NCI-H2227 treated with DMSO at 0.1 percent for 48 hours (cell line): ENCODE measurements around the gene ZNF708.
A peak's percentile ranks its signal among the peaks of the same experiment; 100 is the strongest.
"Not testable (repeated sequence)": the region's sequence is repeated elsewhere in the genome, so short reads cannot be mapped to it uniquely, and the experiment has no call there.

Experiments
- DNase-seq: peaks from one replicate; lab custom pipeline; 2025; lab: John Stamatoyannopoulos, UW

ZNF708 gene

DNA sequence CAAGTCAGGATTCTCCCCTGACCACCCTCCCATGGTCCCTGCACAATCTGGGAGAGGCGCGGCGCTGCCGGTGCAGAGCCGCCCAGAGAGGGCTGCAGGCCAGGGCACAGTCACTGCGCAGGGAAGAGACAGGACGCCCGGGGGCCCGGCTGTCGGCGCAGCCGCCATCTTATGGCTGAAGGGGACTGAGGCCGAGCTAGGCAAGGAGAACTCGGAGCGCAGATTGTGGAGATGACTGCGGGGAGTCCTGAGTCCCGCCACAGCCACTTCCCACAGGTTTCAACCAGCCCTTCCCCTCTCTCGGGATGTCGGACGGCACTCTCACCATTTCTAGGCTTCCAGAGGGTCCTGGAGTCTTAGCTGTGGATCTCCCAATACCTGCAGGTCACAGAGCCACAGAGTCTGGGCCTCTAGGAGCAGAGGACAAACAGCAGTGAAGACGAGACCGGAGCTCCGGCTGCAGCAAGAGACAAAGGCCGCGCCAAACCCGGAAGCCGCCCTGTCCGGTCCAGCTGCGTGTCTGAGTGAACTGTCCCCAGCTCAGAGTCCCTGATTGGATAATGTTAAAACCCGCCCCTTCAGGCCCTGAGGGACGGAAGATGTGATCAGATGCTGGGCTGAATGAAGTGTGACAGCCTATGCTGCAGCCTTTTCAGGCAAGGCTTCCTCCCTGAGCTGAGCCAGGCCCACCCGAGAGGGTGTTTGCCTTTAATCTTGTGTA is at the start of gene ZNF708:
Gene ZNF708, minus strand, starts transcription at position 526 of the 721 bp plus-strand sequence. Its CDS starts 198 bp downstream, at position 328.
- DNase-seq, result peak; percentile 78

- no peak for DNase-seq
These were observed 33.1 kb upstream of the ZNF708 start for GRCh38 chr19:21362291-21362690.

GRCh38 chr19:21358768-21359451 is 29.7 kb upstream of the ZNF708 start, which contains the start of gene ZNF738:
Gene ZNF738, plus strand, starts transcription at chr19:21359000. Its CDS starts 141 bp downstream, at chr19:21359141.
- DNase-seq, result peak; percentile 86

DNA sequence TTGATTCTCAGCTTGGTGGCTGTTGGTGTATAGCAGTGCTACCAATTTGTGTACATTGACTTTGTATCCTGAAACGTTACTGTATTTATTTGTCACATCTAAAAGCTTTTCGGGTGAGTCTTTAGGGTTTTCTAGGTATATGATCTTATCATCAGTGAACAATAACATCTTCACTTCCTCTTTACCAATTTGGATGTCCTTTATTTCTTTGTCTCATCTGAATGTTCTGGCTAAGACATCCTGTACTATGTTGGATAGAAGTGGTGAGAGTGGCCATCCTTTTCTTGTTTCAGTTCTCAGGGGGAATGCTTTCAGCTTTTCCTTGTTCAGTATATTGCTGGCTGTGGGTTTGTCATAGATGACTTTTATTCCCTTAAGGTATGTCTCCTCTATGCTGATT is 23.6 kb upstream of the ZNF708 start:
- DNase-seq, result no peak

DNA sequence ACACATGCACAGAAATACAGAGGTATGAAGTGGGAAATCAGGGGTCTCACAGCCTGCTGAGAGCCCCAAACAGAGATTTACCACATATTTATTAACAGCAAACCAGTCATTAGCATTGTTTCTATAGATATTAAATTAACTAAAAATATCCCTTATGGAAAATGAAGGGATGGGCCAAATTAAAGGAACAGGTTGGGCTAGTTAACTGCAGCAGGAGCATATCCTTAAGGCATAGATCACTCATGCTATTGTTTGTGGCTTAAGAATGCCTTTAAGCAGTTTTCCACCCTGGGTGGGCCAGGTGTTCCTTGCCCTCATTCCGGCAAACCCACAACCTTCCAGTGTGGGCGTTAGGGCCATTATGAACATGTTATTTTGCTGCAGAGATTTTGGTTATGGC is 15.6 kb upstream of the ZNF708 start:
- not testable (repeated sequence) for DNase-seq

DNA sequence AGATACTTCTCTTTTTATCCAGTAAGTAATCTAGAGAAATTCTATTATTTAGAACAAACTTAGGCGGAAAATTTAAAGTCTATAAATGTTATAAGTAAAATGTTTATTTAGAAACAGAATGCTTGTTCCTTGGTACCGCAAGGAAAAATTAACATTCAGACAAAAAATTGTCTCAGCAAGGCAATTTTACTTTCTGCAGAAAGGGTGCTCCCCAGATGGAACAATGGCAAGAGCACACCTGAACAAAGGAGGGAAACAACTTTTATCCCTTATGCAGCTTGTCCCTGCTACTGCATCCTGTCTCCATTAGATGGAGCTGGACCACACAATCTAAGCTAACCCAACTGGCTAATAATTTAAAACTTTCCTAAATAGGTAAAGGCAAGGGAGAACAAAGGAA is 6.5 kb upstream of the ZNF708 start:
- DNase-seq, result no peak

GRCh38 chr19:21328406-21328805 is 804 bp downstream of the ZNF708 start:
- no peak for DNase-seq

DNA sequence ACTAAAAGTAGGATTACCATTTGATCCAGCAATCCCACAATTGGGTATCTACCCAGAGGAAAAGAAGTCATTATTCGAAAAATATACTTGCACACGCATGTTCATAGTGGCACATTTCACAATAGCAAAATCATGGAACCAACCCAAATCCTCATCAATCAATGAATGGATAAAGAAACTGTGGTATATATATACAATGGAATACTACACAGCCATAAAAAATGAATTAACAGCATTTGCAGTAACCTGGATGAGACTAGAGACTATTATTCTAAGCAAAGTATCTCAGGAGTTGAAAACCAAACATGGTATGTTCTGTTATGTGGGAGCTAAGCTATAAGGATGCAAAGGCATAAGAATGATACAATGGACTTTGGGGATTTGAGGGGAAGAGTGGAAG is 3.0 kb downstream of the ZNF708 start:
- no peak for DNase-seq

DNA sequence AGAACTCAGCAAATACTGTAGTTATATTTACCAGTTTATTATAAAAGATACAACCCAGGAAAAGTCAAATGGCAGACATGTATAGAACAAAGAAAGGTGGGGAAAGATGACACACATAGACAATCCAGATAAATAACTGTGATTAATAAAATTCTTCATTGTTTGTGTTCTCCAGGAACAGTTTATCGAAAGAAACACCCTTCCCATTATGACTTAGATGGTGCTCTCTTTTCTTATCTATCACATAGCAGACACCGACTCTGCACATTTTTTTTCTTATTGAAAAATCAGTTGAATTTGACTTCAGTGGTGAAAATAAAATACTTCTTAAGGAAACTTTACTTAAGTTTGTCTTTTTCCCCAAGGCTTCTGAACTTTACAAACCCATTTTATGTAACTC is 6.2 kb downstream of the ZNF708 start:
- DNase-seq, result no peak

DNA sequence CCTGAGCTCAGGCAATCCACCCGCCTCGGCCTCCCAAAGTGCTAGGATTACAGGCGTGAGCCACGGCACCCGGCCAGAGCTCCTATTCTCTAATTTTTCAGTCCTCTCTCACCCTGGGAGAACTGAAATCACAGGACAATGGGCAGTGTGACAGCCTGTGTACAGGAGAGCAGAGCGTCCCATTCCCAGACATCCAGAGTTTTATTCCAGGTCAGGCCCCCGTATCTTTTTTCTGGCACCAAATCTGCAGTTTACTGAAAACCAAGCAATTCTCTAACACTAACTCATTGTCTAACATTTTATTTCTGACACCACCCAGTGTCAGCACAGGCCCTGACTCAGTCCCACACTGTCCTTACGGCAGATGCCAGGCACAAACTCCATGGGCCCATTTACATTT is 6.7 kb downstream of the ZNF708 start:
- no peak for DNase-seq

DNA sequence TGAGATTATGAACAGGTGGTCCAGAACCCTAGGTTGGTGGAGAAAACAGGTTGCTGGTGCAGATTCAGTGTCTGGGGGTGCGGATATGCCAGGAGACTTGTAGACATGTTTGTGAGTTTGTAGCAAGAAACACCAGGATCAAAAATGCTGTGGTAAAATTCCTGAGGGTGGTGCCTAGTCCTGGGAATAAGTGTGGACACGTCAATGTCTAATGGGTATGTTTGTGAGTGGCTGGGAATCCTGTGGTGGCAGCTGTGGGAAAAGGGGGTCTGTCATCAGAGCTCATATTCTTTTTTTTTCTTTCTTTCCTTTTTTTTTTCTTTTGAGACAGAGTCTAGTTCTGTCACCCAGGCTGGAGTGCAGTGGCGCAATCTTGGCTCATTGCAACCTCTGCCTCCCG is 7.2 kb downstream of the ZNF708 start:
- no peak for DNase-seq

GRCh38 chr19:21321134-21321533 is 8.1 kb downstream of the ZNF708 start:
- no peak for DNase-seq

GRCh38 chr19:21317821-21318220 is 11.4 kb downstream of the ZNF708 start:
- no peak for DNase-seq

GRCh38 chr19:21314676-21315075 is 14.5 kb downstream of the ZNF708 start:
- no peak for DNase-seq

DNA sequence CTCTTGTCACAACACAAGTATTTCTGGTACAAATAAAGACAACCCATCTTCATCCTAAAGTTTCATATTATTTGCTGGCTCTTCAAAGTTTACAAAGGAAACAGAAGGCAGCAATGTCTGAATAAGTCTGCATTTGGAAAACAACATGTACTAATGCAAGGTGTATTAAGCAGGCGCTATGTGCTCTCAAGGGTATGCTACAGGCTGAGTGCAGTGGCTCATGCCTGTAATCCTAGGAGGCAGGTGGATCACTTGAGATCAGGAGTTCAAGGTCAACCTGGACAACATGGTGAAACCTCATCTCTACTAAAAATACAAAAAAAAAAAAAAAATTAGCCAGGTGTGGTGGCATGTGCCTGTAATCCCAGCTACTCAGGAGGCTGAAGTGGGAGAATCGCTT is 16.4 kb downstream of the ZNF708 start:
- DNase-seq, result not testable (repeated sequence)

- DNase-seq, result no peak
These were observed 20.4 kb downstream of the ZNF708 start for GRCh38 chr19:21308773-21309172.

DNA sequence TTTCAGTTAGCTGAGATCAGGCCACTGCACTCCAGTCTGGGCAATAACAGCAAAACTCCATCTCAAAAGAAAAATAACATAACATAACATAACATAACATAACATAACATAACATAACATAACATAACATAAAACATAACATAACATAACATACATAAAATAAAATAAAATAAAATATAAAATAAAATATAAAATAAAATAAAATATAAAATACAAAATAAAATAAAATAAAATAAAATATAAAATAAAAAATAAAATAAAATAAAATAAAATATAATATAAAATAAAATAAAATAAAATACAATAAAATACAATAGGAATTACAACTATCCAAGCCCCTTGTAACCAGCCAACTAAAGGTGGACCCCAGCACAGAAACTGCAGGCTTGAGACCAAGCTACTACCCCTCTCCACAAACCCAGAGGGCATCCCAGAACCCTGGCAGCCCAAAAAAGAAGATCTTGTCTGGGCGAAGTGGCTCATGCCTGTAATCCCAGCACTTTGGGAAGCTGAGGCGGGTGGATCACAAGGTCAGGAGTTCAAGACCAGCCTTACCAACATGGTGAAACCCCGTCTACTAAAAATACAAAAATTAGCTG is 22.2 kb downstream of the ZNF708 start:
- not testable (repeated sequence) for DNase-seq

GRCh38 chr19:21293768-21294167 is 35.4 kb downstream of the ZNF708 start:
- not testable (repeated sequence) for DNase-seq

- DNase-seq, result no peak
These were observed 59.4 kb downstream of the ZNF708 start for GRCh38 chr19:21269813-21270212.

DNA sequence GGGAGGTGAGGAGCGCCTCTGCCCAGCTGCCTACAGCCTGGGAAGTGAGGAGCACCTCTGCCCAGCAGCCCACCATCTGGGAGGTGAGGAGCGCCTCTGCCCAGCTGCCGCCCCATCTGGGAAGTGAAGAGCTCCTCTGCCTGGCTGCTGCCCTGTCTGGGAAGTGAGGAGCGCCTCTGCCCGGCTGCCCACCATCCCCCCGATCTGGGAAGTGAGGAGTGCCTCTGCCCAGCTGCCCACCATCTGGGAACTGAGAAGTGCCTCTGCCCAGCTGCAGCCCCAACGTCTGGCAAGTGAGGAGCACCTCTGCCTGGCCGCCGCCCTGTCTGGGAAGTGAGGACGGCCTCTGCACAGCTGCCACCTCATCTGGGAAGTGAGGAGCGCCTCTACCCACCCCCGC is 64.3 kb downstream of the ZNF708 start:
- no peak for DNase-seq

DNA sequence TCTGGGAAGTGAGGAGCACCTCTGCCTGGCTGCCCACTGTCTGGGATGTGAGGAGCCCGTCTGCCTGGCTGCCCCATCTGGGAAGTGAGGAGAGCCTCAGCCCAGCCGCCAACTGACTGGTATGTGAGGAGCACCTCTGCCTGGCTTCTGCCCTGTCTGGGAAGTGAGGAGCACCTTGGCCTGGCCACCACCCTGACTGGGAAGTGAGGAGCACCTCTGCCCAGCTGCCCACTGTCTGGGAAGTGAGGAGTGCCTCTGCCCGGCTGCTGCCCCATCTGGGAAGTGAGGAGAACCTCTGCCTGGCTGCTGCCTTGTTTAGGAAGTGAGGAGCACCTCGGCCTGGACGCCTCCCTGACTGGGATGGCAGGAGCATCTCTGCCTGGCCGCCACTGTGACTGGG is 64.8 kb downstream of the ZNF708 start:
- no peak for DNase-seq

DNA sequence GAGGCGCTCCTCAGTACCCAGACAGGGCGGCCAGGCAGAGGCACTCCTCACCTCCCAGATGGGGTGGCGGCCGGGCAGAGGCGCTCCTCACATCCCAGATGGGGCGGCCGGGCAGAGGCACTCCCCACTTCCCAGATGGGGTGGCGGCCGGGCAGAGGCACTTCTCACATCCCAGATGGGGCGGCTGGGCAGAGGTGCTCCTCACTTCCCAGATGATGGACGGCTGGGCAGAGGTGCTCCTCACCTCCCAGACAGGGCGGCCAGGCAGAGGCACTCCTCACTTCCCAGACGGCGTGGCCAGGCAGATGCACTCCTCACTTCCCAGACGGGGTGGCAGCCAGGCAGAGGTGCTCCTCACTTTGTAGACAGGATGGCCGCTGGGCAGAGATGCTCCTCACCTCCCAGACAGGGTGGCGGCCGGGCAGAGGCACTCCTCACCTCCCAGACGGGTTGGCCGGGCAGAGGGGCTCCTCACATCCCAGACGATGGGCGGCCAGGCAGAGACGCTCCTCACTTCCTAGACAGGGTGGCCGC is 68.3 kb downstream of the ZNF708 start:
- DNase-seq, result not testable (repeated sequence)
